Vagina (tissue), 2 donors: ENCODE data around the gene MYBPHL. TPM values are rescaled to one million over a fixed set of nuclear protein-coding genes. Genes with fewer than 3 reads are reported as not detected.

Experiments used
- DNase-seq, 2 donors: peaks; one replicate each; pipeline ENCODE4 v3.0.0-alpha.2; 2017; ENCODE audit errors: extremely low spot score in 2 of 2
- H3K27ac ChIP-seq: fragments of 200-600 bp; sonication (generic); one replicate; pipeline ENCODE4 v1.5.1; 2019
- H3K27me3 ChIP-seq: fragments of 200-600 bp; sonication (generic); one replicate; pipeline ENCODE4 v1.5.1; 2019
- H3K36me3 ChIP-seq, 2 donors: fragments of 200-600 bp; sonication (generic); one replicate each; pipeline ENCODE4 v1.5.1; 2017 to 2019
- H3K4me1 ChIP-seq: fragments of 200-600 bp; sonication (generic); one replicate; pipeline ENCODE4 v1.5.1; 2019
- H3K4me3 ChIP-seq, 2 donors: fragments of 200-600 bp; sonication (generic); 1 replicate in 1 of 2; 2 replicates in 1 of 2; pipeline ENCODE4 v1.5.1; 2016 to 2019
- H3K9me3 ChIP-seq: fragments of 200-600 bp; sonication (generic); one replicate; pipeline ENCODE4 v1.5.1; 2019
- POLR2A ChIP-seq, 2 donors: fragments of 450-650 bp; IDR thresholded peaks; one replicate each; pipeline ENCODE4 v1.6.1; 2017; ENCODE audit warnings: antibody characterized with exemption in 2 of 2, mild to moderate bottlenecking in 2 of 2, moderate library complexity in 2 of 2
- POLR2AphosphoS5 ChIP-seq, 2 donors: sonication (generic); formaldehyde crosslinking; IDR thresholded peaks; one replicate each; pipeline ENCODE4 v1.9.0; 2017; ENCODE audit warnings: antibody characterized with exemption in 2 of 2, mild to moderate bottlenecking in 2 of 2, low read depth in 1 of 2; ENCODE audit not compliant: insufficient read depth in 1 of 2
- intact Hi-C: fragments of 100-400 bp; cut with DNase I; formaldehyde crosslinking; loops from one replicate; pipeline ENCODE4 v1.15.1; 2023
- total RNA-seq: library from RNA; depleted of rRNA; stranded (reverse); fragments of >200 nt; gene quantifications from one replicate; pipeline ENCODE4 v1.2.3, GENCODE V29; 2016
- TF ChIP-seq, protein P1 (sequence below), 3 experiments: fragments of 450-650 bp in 2 of 3; fragments of 200-600 bp in 1 of 3; sonication (generic) in 1 of 3; IDR thresholded peaks; one replicate each; pipeline ENCODE4 v1.5.1; 2017 to 2019; ENCODE audit warnings: antibody characterized with exemption in 3 of 3, mild to moderate bottlenecking in 2 of 3, moderate library complexity in 2 of 3

Gene MYBPHL
- total RNA-seq, 1 donor from 2014 or later = not detected

DNA sequence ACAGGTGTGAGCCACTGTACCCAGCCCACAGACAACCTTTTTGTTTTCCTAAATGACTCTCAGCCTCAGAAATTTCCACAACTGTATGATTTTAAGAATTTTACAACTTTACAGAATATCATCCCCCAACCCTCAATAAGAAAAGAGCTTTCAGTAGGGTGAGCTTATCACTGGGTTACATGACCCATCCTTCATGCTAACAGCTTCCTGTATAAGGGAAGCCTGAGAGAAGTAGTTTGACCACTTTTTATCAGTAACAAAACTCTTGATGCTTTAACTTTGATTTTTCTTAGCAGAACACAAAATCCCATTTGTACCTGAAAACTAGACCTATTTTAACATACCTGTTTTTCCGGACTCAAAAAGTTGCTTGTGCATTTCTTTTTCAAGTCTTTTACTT, 9.7 kb upstream of the MYBPHL start:
- Histone ChIP-seq H3K27ac (no peak overlapping the region), H3K27me3 (no peaks in the 10 kb centered on the region), H3K9me3 (no peaks in the 10 kb centered on the region), H3K4me3 (no peak overlapping the region), H3K4me1 (no peaks in the 10 kb centered on the region), H3K36me3 (peaks cover 0 to 12% of the 10 kb centered on the region in 2 donors)
- TF ChIP-seq, protein P1, sequence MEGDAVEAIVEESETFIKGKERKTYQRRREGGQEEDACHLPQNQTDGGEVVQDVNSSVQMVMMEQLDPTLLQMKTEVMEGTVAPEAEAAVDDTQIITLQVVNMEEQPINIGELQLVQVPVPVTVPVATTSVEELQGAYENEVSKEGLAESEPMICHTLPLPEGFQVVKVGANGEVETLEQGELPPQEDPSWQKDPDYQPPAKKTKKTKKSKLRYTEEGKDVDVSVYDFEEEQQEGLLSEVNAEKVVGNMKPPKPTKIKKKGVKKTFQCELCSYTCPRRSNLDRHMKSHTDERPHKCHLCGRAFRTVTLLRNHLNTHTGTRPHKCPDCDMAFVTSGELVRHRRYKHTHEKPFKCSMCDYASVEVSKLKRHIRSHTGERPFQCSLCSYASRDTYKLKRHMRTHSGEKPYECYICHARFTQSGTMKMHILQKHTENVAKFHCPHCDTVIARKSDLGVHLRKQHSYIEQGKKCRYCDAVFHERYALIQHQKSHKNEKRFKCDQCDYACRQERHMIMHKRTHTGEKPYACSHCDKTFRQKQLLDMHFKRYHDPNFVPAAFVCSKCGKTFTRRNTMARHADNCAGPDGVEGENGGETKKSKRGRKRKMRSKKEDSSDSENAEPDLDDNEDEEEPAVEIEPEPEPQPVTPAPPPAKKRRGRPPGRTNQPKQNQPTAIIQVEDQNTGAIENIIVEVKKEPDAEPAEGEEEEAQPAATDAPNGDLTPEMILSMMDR (IDR thresholded peaks at IDR 0.05) = no peak
- TF ChIP-seq POLR2AphosphoS5 (IDR thresholded peaks at IDR 0.05; ENCODE audit: insufficient read depth in 1 of 2, low read depth in 1 of 2) (no peak), POLR2A (IDR thresholded peaks at IDR 0.05) (no peak)
- no peak for DNase-seq
- intact Hi-C loops = no loop called here

DNA sequence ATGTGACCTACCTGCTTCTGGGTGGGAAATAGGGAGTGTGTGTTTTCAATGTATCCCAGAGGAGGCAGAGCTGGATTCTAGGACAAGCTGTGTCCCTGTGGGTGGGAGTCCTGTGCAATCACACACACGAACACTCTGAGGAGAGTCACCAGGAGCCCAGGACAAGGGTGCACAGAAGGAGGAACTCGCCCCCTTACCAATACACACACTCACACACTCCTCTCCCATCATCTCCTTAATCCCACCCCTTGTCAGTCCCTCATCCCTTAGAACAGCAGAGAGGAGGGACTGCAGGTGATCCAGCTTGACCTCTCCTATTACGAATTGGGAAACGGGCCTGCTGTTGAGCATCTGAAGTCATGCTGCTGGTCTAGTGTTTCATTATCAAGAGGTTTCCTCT, 8.5 kb upstream of the MYBPHL start:
- Histone ChIP-seq H3K27ac (no peak overlapping the region), H3K4me3 (no peak overlapping the region), H3K36me3 (peaks cover 0 to 12% of the 10 kb centered on the region in 2 donors), H3K9me3 (no peaks in the 10 kb centered on the region), H3K4me1 (no peaks in the 10 kb centered on the region), H3K27me3 (no peaks in the 10 kb centered on the region)
- TF ChIP-seq, protein P1 (IDR thresholded peaks at IDR 0.05) = no peak
- TF ChIP-seq POLR2AphosphoS5 (IDR thresholded peaks at IDR 0.05; ENCODE audit: insufficient read depth in 1 of 2, low read depth in 1 of 2) (no peak), POLR2A (IDR thresholded peaks at IDR 0.05) (no peak)
- DNase-seq = no peak
- intact Hi-C loops = no loop called here

DNA sequence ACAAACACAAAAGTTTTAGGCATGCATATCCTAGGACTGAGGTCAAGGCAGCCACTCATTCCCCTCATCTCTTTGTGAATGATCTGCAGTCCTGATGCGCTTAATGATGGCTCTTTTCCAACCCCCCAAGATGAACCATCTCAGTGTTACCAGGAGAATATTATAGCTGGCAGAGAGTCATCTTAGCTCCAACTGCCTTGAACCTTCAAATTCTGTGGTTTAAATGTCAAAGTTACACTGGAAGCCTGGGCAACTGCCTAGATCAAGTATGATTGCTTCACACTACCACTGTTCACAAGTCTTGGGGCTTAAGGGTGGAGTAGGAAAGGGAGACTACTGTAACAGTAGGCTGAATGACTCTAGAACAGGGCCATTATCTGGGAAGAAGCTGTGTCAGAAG, 8.0 kb upstream of the MYBPHL start:
- no peaks in the 10 kb centered on the region for H3K27me3 ChIP-seq
- no peak overlapping the region for H3K27ac ChIP-seq
- DNase-seq = no peak
- intact Hi-C loops = no loop called here
- no peaks in the 10 kb centered on the region for H3K4me1 ChIP-seq
- H3K4me3 ChIP-seq = no peak overlapping the region
- H3K9me3 ChIP-seq = no peaks in the 10 kb centered on the region
- H3K36me3 ChIP-seq = peaks cover 0 to 12% of the 10 kb centered on the region in 2 donors
- TF ChIP-seq, protein P1 (IDR thresholded peaks at IDR 0.05) = no peak
- no peak for TF ChIP-seq POLR2A (IDR thresholded peaks at IDR 0.05)
- no peak for TF ChIP-seq POLR2AphosphoS5 (IDR thresholded peaks at IDR 0.05; ENCODE audit: insufficient read depth in 1 of 2, low read depth in 1 of 2)

DNA sequence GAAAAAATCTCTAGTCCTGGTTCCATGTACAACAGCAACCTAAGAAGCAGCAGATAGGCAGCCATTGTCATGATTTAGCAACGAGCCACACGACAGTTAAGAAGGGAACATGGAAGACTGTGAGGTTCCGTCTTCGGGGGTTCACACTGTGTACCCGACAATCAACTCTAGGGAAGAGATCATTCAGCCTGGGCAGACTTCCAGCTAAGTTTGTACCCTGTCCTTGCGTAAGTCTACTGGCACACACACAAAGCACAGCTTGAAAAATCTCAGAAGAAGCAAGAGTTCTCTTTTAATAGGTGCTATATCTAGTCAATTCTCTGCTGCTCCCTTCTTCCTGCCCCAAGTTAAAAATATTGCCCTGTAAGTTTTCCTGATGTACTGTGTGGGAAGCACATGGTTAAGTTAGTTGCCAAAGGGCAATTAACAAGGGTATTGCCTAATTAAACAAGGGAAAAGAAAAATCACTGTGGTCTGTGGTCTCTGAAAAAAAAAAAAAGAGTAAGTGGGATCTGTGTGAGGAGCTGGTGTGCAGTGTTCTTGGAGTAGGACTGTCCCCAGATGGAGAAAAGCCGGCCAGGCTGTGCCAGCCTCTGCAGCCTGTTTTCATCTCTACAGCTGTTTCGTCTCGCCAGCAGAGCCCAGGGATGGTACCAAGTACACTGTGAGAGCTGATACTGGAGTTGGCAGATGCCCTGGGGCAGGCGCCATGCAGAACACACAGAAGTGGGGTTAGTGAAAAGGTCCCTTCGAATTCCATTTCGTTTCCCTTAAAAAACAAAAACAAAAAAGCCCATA, 6.4 kb upstream of the MYBPHL start:
- TF ChIP-seq, protein P1 (IDR thresholded peaks at IDR 0.05) = no peak
- TF ChIP-seq POLR2A (IDR thresholded peaks at IDR 0.05) (no peak), POLR2AphosphoS5 (IDR thresholded peaks at IDR 0.05; ENCODE audit: insufficient read depth in 1 of 2, low read depth in 1 of 2) (no peak)
- peaks cover 0 to 12% of the 10 kb centered on the region in 2 donors for H3K36me3 ChIP-seq
- no peaks in the 10 kb centered on the region for H3K9me3 ChIP-seq
- no peak overlapping the region for H3K4me3 ChIP-seq
- H3K27ac ChIP-seq = no peak overlapping the region
- intact Hi-C loops = no loop called here
- H3K27me3 ChIP-seq = no peaks in the 10 kb centered on the region
- H3K4me1 ChIP-seq = no peaks in the 10 kb centered on the region
- DNase-seq = no peak

GRCh38 chr1:109312246-109312645, 5.4 kb upstream of the MYBPHL start:
- intact Hi-C loops = no loop called here
- Histone ChIP-seq H3K27me3 (no peaks in the 10 kb centered on the region), H3K27ac (no peak overlapping the region), H3K36me3 (peaks cover 0 to 12% of the 10 kb centered on the region in 2 donors), H3K9me3 (no peaks in the 10 kb centered on the region), H3K4me1 (no peaks in the 10 kb centered on the region), H3K4me3 (no peak overlapping the region)
- TF ChIP-seq POLR2A (IDR thresholded peaks at IDR 0.05) = no peak
- no peak for TF ChIP-seq POLR2AphosphoS5 (IDR thresholded peaks at IDR 0.05; ENCODE audit: insufficient read depth in 1 of 2, low read depth in 1 of 2)
- TF ChIP-seq, protein P1 (IDR thresholded peaks at IDR 0.05) = no peak
- DNase-seq = no peak
